NCI-H1436 (cell line): Measurements from ENCODE around the gene TCIRG1.
A peak's percentile ranks its signal among the peaks of the same experiment; 100 is the strongest.

Source experiments
- DNase-seq: peaks from one replicate; lab custom pipeline; 2025; lab: John Stamatoyannopoulos, UW

Gene TCIRG1

DNA sequence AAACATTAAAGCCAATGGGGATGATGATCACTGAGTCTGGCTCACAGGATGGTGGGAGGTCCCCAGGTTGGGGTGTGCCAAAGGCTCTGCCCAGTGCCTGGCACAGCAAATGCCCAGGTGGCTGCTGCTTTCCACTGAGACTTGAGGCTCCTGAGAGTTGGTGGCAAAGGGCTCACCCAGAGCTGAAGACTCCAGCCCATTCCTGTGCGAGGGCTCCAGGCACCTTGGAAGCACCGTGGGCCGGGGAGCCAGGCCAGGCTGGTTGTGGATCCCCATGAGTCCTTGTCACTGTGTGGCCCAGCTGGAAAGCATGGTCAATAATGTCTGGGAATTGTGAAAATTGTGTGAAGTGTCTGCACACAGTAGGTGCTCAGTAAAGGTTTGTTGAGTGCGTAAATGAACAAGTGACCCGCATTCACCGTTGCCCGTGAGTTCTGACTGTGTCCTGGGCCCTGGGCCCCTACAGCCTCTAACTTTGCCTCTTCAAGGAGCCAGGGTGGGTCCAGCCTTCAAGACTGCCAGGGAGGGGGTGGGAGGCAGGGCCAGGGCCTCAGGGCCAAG lies 32.1 kb upstream of the TCIRG1 start:
- DNase-seq, result no peak

DNA sequence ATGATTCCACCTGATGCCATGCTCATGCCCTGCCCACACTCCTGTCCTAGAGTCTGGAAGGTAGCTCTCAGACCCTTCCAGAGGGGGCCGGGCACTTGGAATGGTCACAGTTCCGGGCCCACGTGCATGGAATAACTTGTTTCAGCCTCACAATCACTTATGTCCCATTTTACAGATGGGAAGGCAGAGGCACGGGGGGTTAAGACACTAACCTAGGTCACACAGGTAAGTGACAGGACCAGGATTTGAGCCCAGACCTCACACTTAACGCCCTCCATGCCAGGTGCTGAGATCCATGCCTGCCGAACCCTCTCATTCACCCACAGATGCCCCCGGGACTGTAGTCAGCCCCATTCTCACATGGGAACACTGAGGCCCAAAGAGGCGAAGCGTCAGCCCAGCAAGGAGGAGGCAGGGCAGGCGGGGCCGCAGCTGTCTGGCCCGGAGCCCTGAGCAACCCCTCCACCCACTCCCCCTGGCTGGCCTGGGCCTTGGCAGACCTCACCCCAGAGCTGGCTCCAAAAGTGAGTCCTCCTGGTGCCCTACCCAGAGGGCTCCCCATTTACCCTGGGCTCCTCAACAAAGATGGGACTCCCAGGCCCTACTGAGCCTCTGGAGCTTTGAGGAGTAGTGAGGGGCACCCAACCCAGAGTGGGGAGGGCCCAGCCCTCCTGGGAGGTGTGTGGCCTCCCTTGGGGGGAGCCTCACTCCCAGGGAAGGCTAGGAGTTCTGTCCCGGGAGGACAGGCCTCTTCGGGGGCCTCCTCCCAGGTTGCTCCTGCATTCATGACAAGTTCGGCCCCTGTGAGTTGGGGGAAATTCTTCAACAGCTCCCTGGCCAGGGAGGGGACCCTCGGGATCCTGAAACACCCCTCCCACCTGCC lies 31.1 kb upstream of the TCIRG1 start:
- no peak for DNase-seq

DNA sequence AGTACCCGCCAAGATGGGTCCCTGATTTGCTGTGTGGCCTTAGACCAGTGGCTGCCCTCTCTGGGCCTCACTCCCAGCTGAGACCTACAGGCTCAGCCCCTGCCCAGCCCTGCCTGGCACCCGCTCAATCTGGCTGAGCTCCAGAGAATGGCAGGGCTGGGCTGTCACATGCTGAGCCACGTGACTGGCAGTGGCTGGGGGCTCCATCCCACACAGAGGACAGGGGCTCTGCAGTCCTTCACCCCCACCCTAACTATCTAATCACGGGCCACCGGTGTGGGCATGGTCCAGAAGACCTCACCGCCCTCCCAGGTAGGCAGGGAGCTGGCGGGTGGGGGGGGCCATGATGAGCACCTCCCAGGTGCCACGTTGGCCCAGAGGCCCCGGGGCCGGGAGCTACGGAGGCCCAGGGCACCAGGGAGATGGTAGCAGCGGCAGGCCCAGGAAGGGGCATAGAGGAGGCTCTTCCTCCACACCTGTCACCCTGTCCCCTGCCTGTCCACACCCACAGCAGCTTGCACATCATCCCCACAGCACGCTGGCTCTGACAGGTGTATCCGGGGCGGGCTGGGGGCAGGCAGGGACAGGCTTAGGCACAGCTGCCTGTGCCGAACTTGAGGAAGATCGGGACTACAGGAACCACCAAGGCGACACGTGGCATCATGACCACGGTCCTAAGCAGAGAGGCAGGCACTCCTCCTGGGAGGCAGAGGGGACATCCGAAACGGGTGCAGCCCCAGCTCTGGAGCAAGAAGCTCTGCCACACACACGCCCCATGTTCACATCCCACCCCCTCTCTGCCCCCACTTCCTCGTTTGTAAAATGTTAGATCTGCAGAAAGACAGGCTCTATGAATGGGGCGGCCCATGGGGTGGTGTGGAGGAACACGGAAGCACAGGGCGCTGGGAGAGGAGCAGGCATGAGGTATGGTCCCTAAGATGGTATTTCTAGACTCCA lies 30.2 kb upstream of the TCIRG1 start:
- peak; percentile 30 for DNase-seq

DNA sequence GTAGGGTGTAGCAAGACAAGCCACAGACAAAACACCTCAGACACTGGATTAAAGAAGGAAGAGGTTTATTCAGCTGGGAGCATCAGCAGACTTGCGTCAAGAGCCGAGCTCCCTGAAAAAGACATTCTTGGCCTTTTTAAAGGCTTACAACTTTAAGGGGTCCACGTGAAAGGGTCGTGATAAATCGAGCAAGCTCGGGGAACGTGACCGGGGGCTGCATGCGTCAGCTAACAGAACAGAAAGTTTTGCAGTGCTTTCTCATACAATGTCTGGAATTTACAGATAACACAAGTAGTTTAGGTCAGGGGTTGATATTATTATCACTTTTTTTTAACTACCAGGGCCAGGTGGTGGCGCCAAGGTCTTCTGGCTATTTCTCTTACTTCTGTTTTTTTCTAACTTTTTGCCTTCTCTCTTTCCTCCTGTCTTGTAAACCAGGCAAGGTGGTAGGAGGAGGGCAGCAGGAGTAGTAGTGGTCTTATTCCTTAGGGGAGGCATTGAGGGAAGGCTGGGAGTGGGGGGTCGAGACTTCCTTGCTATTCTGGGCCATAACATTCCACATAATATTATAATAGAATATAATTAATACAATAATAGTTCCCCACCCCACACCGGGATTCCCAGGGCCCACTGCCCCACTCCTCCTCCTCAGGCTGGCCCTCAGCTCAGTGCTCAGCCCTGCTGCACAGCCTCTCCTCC lies 29.3 kb upstream of the TCIRG1 start:
- no peak for DNase-seq

DNA sequence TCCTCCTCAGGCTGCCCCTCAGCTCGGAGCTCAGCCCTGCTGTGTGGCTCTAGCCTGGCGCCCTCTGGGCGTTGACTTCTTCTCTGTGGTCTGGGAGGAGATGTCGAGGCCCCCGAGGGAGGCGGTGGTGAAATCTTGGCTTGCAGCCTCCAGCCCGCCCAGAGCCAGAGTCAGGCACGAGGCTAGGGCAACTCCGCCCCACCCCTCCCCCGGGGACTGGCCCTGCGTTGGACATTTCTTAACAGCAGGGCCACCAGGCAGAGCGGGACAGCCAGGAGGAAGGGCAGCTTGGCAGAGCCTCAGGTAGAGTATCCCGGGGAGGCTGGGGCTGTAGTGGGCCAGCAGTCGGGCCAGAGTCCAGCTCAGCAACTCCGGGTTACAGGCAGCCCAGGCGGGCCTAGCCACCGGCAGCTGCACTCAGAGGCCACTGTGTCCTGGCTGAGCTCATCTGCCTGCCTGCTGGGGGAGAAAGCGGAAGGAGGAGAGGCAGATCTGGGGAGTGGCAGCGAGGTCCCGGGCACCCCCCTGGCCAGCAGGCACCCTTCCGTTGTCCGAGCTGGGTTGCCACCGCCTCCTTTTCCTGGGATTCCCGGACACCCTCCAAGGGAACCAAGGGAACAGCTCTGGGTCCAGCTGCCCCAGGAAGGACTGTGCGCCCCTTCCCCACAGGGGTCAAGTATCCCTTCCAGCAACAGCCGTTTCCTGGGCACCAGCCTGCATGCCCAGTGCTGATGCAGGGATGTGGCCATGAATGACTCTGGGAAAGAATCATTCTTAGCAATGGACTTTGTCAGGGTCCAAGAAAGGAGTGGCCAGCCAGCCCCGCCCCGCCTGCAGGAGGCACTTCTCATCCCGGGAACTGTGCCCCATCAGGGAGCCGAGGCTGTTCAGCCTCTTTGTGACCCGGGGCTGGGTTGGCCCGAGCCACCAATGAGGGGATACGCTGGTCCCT lies 28.5 kb upstream of the TCIRG1 start, which contains the start of gene ALDH3B1:
ALDH3B1 (plus strand) TSS at position 238 of the 952 bp plus-strand sequence. CDS start 4,971 bp downstream, outside the sequence.
- no peak for DNase-seq

DNA sequence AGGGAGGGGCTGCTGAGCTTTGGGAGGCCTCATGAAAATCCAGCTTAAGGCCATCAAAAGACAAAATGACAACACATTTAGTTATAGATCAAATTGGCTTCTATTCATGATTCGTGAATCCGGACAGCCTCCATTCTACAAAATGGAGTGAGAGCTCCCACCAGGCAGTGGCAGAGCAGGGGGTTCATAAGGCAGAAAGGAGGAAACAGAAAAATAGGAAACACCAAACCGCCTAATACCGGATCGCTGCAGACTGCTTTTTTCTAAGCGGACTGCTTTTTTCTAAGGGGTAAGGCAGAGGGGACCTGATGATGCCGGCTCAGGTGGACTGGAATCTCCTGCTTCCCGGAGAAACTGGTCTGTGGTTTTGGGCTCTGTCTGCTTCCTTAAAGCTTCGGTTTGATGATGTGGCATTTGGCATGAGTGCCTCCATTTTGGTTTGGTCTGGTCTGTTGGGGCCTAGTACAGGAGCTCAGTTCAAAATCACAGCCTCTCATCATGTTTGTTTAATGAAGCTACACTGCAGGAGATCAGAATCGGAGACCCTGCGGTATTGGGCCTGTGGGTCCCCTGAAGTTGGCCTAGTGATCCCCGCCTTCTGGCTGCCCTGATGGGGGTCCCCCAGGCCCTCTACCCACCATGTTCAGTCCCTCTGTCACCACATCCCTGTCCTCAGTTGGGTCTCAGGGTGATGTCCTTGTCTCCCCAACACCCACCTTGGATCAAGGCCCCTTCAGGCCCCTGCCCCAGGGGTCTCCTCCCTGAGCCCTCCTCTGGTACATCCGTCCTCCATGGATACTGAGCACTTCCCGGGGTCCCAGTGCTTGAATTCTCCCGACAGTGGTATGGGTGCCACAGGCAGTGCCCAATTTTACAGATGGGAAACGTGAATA lies 27.5 kb upstream of the TCIRG1 start:
- no peak for DNase-seq

DNA sequence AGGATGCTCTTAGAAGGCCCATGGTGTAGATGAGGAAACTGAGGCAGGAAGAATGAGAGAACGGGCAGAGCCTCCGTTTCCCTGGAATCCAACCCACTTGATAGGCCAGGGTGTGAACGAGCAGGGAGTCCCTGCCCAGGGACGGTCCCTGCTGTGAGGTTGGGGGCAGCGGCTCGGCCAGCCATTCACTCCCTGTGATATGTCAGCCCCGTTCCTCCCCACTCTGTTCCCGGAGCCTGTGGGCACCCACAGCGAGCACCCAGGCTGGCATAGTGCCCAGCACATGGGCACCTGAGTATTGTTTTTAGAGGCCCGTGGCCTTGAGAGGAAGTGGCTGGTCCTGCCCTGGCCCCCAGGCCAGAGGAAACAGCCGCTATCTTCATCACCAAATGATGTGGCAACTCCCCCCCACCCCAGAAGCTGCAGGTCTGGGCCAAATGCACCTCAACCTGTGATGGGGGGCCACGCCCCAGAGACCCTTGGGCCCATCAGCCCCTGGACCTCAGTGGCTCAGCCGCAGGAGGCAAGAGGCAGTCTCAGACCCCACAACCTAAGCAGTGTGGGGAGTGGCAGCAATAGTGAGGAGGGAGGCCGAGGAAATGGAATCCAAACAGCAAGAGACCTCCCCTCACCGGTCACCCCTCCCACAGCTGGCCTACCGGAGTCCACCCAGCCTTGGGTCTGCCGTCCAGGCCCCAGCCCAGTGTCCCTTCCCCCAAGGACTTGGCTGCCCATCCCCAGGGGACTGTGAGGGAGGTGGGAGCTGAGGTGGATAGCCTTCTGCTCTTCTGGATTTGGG lies 26.6 kb upstream of the TCIRG1 start:
- no peak for DNase-seq

DNA sequence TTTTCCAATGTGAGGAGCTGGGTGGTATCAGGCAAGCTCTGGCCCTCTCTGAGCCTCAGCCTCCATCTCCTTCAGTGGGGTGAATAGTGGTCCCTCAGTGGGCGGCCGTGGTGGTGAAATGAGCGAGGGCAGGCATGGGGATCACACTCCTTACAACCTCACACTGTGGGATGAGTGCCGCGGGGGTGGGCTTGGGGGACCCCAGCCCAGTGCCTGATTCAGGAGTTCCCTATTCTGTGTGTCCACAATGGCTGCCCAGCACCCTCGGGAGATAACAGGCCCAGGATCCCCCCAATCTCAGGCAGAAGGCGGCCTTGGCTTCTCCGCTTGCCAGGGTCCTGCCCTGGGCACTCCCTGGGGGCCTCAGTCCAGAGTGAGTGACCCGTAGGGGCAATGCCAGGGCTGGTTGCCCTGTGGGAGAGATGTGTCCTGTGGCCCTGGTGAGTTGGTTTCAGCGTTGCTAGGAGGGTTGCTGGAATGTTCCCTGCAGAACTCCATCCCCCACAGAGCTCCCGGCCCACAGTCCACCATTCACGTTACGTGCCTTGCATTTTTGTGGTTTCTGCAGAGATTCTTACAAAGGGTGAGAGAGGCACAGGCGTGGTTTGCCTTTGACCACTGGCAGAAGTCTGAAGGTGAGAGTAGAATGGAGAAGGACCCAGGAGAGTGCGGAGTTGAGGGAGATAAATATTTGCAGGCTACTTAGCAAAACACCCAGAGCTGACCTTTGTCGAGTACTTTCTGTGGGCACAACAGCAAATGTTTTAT lies 25.8 kb upstream of the TCIRG1 start:
- DNase-seq, result no peak

DNA sequence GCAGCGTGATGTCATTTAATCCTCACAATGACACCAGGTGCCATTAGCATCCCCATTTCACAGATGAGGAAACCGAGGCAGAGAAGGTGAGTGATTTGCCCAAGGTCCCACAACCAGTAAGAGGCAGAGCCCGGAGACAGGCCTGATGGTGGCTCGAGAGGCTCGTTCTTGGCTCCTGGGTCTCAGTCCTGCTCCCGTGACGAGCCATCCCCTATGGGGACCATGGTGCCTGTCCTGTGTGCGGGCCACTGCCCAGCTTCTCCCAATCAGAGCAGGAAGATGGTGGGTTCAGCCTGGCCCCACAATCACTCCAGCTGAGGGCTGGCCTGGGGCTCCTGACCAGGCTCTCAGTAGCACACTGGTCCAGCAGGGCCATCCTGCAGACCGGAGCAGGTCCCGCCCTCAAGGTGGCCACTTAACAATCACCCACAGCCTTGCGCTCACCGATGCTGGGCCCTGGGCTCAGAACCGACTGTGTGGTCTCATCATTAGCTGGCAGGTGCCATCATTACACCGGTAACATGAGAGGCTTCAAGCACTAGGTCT lies 25.1 kb upstream of the TCIRG1 start:
- DNase-seq, result no peak

DNA sequence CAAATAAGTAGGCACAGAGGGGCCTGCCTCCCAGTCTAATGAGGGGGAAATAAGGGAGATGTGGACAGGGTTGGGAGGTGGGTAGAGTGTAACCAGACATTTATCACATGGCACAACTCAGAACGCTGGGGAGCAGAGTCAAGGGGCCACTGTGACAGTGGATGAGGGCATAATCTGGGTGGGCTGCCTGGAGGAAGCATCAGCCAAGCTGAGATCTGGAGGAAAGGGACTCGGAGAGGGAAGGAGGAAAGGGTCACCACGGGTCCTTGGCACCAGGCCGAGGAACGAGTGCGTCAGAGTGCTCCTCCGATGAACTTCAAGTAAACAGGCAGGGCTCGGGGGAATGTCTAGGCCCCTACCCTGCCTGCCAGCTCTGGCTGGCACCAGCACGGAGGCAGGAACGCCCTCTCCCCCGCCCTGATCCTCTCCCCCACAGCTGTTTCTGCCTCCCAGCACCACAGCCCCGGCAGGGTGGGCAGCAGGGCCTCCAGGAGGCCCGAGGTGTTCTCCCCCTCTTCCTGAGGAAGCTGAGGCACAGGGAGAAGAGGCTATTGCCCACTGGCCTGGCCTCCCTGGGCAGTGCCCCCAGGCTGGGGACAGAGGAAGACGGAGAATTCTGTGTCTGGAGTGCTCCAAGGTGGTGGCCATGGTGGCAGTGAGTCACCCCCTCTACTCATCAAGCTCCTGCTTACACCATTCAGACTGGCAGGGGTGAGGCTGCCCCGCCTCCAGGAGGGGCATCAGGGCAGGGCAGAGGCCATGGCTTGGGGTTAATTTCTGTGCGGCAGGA lies 24.5 kb upstream of the TCIRG1 start:
- no peak for DNase-seq

DNA sequence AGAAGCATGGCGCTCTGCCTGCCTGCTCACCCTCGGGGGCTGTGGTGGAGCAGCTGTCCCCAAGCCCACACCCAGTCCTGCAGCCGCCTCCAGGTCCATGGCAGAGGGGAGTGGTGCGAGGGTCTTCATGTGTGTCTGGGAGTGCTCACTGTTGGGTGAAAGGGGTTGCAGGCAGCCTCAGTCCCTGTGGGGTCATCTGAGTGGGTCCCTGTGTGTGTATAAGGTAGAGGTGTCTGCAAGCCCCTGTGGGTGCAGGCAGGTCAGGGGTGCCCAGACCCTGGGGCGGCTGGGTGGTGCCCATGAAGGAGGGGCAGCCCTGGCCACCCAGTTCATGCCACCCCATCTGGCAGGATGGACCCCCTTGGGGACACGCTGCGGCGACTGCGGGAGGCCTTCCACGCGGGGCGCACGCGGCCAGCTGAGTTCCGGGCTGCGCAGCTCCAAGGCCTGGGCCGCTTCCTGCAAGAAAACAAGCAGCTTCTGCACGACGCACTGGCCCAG lies 23.8 kb upstream of the TCIRG1 start:
- no peak for DNase-seq

DNA sequence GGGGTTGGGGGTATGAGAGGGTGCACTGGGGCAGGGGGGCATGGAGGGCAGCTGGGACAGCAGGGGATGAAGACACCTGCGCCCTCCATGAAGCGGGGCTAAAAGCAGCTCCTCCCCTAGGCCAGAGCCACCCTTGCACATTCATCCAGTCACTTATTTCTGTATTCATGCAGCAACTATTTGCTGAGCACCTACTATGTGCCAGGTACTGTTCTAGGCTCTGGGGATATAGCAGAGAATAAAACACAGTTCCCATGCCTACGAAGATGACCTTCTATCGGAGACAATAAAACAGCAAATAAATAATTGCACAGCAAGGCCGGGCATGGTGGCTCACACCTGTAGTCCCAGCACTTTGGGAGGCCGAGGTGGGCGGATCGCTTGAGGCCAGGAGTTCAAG lies 23.4 kb upstream of the TCIRG1 start:
- DNase-seq, result no peak

DNA sequence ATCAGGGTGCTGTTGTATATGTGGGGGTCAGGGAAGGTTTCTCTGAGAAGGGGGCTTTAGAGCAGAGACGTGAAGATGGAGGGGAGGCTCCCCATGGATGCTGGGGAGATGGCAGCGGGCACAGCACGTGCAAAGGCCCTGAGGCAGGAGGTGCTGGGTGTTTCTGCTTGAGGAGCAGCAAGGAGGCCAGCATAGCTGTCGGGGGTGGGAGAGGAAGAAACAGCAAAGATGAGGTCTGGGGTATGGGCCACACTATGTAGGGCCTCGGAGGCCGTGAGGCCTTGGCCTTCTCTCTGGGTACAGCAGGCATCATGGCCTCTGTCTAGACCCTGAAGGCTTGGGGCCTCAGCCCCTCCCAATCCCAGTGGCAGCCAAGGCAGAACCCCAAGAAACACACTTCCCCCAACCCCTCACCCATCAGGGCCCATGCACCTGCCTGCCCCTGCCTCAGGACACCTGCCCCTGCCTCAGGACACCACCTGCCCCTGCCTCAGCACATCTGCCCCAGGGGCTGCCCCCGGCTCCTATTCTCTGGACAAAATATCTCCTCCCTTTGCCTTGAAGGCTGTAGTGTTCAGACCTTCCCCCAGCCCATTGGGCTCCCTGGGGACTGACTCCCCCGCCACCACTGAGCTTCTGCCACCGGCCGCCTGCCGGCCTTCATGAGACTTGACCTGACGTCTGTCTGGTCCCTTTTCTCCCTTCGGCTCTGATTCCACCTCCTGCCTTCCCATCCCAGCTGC lies 22.5 kb upstream of the TCIRG1 start:
- no peak for DNase-seq

DNA sequence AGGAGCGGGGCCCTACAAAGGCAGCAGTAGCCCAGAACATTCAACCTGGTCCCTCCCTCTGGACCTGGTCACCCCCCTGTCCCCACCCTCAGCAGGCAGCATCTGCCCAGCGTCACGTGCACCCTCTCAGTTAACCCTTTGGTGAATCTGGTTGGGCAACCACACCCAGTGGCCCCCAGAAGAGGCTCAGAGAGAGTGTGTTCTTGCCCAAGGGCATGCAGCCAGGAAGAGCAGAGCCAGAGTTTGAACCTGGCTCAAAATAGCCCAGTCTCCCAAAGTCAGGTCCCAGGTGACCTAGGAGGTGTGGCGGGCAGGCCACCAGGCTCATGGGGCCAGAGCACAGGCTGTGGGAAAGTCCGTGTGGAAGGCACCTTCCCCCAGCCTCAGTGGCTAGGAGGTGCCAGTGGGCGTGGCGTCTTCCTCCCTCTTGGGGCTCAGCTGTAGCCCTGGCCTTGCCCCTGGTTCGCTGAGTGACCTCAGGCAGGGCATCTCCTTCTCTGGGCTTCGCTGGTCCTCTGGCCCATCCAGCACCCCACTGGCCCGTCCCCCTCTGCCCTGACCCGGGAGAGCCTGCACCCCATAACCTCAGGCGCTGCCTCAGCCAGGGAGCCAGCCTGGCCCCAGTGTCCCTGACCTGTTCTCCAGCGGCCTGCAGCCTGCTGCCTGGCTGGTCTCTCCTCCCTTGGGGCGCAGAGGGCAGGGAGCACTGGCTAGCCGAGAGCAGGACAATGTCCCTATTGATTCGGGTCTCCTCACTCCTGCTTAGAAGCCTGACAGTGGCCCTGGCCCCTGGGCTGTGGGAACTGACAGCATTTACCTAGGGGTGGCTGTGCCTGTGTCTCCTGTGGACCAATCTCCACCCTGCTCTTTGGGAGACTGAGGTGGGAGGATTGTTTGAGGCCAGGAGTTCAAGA lies 21.7 kb upstream of the TCIRG1 start:
- DNase-seq, result no peak
